SHP77 treated with DMSO at 0.1 percent for 48 hours (cell line): ENCODE measurements around the gene FGFBP1.
A peak's percentile ranks its signal among the peaks of the same experiment; 100 is the strongest.

ENCODE experiments used
- DNase-seq: peaks from one replicate; lab custom pipeline; 2025; lab: John Stamatoyannopoulos, UW

FGFBP1 gene

GRCh38 chr4:15938640-15939039, at the start of gene FGFBP1:
TSS of gene FGFBP1 (minus strand) at chr4:15938740. CDS start at chr4:15936632, 2,108 bp downstream.
- no peak for DNase-seq

- DNase-seq = no peak
Measured at GRCh38 chr4:15988222-15988621, 49.7 kb upstream of the FGFBP1 start.

DNA sequence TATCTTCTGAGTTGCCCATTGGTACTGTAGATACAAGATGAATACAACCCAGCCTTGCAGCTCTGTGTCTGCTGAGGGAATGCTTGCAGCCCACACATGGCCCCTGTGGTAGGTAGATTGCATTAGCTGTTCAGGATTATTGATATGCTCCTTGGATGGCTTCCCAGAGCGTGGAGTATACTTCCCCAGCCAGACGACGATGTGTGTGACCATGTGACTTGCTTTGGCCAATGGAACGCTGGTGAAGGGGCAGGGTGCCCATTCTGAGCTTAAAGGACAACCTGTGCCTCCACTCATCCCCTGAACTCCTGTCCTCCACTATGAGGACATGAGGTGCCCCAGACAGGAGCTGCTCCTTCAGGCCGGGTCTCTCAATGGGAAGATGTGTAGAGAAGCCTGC, 48.4 kb upstream of the FGFBP1 start:
- DNase-seq = no peak

GRCh38 chr4:15983610-15984009, 45.1 kb upstream of the FGFBP1 start:
- no peak for DNase-seq

DNA sequence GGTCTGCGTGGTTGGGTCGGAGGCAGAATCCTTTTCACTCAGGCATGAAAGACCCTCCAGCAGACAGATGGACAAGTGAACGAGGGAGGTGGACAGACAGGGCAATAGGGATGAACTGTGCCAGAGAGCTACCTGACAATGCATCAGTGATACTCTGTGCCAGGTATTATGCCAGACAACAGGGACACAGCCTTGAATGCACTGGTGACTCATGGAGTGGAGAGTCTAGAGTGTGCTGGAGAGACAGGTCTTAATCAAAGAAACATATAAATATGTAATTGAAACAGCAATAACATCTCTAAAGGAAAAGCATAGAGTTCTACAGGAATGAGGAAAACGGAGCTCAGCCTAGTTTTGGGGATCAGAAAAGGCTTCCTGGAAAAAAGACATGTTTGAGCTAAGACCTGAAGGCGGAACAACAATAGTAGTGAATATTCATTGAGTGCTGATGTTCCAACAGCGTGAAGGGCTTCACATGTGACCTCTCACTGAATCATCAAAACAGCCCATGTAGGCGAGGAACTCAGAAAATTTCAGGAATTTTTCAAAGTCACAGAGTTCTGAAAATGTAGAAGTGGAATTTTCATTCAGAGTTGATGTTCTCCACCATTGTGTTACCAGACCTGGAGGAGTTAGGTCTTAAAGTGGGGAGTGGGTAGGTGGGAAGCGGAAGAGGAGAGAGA, 44.4 kb upstream of the FGFBP1 start:
- no peak for DNase-seq

- no peak for DNase-seq
Measured at GRCh38 chr4:15976456-15977447, 38.2 kb upstream of the FGFBP1 start.

DNA sequence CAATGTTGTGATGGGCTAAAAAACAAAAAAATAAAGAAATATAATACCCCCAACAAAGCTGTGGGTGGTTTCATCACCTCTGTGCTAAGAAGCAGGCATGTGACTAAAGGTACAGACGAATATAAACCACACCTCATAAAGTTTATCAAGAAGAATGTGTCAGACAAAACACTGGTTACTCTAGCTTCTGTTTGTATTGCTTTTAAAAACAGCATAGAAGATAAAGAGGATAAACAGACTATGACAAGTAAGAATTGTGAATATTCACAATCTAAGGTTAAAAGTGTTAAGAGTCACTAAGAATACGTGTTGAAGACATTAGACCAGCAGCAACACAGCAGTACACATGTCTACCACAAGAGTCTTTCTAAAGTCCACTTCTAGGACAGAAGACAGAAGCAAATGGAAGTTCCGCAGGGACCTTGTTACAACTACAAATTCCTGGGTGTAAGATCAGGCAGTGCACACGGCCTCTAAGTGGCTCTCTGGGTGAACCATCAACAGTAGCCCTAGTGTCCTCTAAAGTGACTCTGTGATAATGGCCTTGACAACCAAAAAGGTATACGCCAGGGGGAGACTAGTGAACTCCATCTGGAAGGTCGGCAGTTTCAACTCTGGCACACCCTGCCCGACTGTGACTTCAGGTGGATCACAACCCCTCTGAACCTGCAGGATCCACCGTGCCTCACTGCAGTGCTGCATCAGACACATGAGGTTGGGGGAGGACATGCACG, 32.7 kb upstream of the FGFBP1 start:
- no peak for DNase-seq

- no peak for DNase-seq
Measured at GRCh38 chr4:15968551-15969300, 30.2 kb upstream of the FGFBP1 start.

- DNase-seq = no peak
Measured at GRCh38 chr4:15965325-15965724, 26.8 kb upstream of the FGFBP1 start.

DNA sequence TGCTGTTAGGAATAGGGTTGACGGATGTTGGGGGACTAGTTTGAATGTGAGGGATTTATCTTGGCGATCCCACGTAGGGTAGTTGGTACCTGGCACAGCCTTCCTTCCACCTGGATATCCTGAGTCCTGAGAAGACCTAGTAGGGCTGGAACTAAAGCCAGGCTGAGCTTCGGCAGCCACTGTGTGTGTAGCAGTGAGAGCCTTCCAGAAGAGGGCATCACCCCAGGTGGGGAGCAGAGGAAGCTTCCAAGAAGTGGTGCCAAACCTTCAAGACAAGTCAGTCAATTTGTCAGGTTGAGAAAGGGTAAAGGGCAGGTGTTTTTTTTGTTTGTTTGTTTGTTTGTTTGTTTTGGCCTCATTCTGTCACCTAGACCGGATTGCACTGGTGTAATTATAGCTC, 25.6 kb upstream of the FGFBP1 start:
- DNase-seq = no peak

- no peak for DNase-seq
Measured at GRCh38 chr4:15963576-15963975, 25.0 kb upstream of the FGFBP1 start.

DNA sequence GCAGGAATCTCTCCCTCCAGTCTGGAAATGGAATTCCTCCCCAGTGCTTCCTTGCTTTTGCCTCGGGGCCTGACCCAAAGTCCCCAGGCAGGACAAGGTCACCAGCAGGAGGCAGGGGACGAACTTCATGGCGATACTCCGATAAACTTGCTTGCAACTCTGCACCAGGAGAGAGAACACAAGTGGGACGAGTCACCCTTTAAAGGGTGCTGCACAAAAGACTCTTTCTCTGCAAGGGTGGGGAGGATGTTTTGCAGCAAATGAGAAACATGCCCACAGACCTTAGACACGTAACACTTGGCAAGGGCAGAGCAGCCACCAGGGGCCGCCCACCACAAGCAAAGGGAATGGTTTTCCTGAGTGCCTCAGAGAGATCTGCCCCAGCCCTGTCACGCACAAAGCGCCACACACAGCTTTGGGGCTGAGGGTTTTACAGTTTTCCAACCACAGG, 24.5 kb upstream of the FGFBP1 start, which contains the start of gene FGFBP2:
FGFBP2 (minus strand) TSS at position 175 of the 451 bp plus-strand sequence; CDS start at position 129, 46 bp downstream.
- no peak for DNase-seq

DNA sequence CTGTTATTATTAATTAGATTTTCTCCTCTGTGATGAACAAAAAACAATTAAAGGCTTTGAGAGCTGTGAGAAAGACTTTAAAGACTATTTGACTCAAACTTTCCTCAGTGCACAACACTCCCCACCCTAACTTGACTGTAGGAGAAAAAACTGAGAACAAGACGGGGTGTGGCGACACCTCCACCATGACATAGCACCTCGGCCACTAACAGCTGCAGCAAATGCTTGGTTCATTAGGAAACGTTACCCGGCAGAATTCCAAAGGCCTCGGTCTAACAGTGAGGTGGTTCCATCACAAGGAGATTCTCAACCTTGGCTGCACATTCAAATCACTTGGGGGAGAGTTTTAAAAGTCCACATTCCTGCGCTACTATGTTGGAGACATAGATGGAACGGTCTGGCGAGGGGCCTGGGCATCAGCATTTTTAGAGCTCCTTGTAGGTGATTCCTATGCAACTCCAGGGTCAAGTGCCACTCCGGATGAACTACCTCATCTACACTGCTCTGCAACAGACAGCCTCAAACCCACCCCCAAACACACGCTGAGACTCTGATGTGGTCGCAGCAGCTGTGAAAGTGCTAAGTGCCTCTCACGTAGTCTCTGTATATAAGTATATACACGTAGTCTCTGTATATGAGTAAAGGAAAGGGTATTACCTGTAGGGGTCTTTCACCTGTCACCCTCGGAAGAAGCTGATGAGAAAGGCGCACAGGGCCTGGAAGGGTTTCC, 23.4 kb upstream of the FGFBP1 start:
- DNase-seq = no peak

DNA sequence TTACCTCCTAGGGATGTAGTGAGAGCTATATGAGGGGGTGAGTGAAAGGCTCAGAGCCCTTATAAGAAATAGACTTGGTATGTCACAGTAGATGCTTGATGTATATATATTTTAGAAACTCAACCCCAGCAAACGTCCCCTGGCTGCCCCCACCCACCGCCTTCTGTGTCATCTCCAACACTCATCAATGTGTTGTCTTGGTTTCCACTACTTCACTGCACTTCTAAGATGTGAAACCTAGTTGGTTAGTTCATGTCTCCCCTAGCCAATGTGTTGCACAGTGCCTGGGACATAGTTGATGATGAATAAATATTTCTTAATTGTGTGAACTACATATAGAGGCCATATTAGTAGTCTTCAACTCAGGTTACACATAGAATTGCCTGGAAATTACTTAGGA, 20.0 kb upstream of the FGFBP1 start:
- no peak for DNase-seq

DNA sequence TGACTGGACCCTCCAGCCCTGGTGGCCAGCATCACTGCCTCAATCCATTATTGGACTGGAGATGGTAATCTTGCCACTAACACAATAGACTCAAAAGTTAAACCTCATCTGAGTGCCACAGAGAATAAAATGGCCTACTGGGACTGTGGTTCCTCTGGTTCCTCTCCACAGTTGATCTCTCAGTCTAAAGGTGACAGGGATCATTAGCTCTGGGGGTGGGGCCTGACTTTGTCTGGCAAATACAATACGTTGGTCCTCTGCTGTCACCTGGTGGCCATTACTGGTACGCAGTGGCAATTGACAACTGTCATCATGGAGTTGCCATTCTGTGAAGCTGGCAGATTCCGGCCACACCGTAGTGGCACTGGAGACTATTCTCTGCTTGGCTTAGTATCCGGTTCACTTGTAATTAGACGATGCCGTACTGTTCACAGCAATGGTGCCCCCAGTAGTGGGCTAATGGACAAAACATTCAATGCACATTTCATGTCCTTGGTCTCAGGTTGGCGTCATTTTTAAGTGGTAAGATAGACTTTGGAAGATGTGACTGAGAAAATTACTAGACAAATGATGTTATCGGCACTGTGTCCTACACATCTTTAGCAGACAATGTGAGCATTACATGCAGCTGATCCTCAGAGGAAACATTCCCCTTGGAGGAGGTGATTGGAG, 17.8 kb upstream of the FGFBP1 start:
- peak; percentile 3 for DNase-seq

GRCh38 chr4:15955670-15956069, 17.1 kb upstream of the FGFBP1 start:
- DNase-seq = no peak

DNA sequence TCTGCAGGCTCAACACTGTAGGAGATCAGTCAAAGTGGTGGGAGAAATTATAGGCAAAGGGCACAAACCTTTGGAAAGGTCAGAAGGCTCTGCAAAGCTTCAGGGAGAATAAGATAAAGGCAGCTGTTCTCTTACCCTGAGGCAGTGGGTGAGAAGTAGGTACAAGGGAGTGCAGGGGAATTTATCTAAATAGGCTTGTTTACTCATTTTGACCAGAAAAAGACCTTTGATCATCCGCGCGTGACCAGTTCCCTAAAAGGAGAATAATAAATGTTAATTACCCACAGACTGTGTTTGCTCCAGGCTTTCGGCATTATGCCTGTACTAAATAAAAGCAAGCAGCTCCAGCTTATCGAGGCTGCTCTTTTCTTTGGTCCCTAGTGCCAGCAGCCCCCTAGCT, 15.1 kb upstream of the FGFBP1 start:
- no peak for DNase-seq

DNA sequence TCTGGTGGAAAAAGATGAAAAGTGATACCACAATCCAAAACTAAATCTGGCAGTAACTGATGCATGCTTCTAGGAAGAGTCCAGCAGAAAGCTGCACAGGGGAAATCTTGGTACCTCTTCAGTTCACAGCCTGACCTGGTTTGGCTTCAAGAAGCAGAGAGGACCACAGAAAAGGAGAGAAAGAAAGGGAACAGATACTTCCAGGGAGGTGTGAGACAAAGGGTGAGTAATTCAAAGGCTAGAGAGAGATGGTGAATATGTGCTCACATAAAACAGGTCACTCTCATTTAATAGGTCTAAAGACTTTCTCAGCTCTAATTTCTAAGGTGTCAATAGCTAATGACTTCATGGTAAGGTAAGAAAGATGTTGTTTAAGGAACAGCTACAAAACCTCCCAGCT, 13.2 kb upstream of the FGFBP1 start:
- DNase-seq = no peak

DNA sequence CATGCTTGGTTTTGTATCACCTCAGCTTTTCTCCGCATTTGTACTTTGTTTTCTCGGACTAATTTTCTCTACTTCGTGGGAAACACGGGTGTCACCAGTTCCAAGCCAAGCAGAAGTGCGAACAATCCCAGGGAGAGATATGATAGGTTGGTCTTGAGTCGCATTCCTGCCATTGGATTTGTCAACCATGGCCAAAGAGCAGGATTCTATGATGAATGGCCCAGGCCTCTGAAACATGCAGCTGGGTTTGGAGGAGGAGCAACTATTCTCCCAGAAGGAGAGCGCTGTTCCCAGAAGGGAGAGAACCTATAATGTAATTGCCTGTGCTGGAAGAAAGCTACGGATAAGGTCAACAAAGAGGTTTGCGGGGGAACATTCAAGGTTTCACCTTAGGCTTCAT, 10.3 kb upstream of the FGFBP1 start:
- no peak for DNase-seq

DNA sequence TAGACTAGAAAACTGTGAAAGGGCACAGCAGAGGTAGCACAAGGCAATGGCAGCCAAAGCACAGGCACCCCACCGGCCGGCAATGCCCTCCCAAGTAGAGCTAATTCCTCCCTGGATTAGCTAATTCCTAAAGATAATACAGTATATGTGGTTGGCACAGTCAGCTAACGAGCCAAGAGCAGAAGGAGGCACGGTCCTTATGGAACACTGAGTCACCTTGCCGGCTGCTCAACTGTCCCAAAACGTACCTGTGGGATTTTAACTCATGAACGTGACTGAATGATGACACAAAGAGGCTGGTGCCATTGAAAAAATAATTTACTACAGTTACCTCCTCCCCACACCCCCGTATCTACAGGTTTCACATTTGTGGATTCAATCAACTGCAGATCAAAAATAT, 9.1 kb upstream of the FGFBP1 start:
- DNase-seq = no peak
